HG02973 (cell line): Measurements from ENCODE around the gene ALOX5AP.

Experiments used
- ATAC-seq: cut with Tn5 transposase; IDR thresholded peaks from one replicate; pipeline ENCODE4 v1.9.1; 2021; ENCODE audit warnings: moderate library complexity; ENCODE audit not compliant: unreplicated experiment

The ALOX5AP gene

GRCh38 chr13:30714629-30715371 lies 20.5 kb upstream of the ALOX5AP start:
- ATAC-seq = no peak

GRCh38 chr13:30715372-30715756 lies 20.0 kb upstream of the ALOX5AP start:
- no peak for ATAC-seq

GRCh38 chr13:30715837-30716236 lies 19.5 kb upstream of the ALOX5AP start:
- no peak for ATAC-seq

- ATAC-seq = no peak
These were observed 16.4 kb upstream of the ALOX5AP start for GRCh38 chr13:30718661-30719524.

GRCh38 chr13:30719525-30719914 lies 15.8 kb upstream of the ALOX5AP start:
- no peak for ATAC-seq

- peak; percentile 58 for ATAC-seq
These were observed 15.0 kb upstream of the ALOX5AP start for GRCh38 chr13:30720172-30720869.

- no peak for ATAC-seq
These were observed 13.4 kb upstream of the ALOX5AP start for GRCh38 chr13:30721936-30722335.

- ATAC-seq = no peak
These were observed 13.0 kb upstream of the ALOX5AP start for GRCh38 chr13:30722361-30722760.

- ATAC-seq = no peak
These were observed 10.6 kb upstream of the ALOX5AP start for GRCh38 chr13:30724778-30725177.

- ATAC-seq = no peak
These were observed 9.8 kb upstream of the ALOX5AP start for GRCh38 chr13:30725326-30726085.

GRCh38 chr13:30726192-30726591 lies 9.2 kb upstream of the ALOX5AP start:
- no peak for ATAC-seq

GRCh38 chr13:30727491-30728355 lies 7.6 kb upstream of the ALOX5AP start:
- ATAC-seq = no peak

GRCh38 chr13:30729801-30730200 lies 5.5 kb upstream of the ALOX5AP start:
- no peak for ATAC-seq

- no peak for ATAC-seq
These were observed 4.8 kb upstream of the ALOX5AP start for GRCh38 chr13:30730526-30730925.

GRCh38 chr13:30731361-30732045 lies 3.8 kb upstream of the ALOX5AP start:
- ATAC-seq = no peak

GRCh38 chr13:30732046-30732390 lies 3.3 kb upstream of the ALOX5AP start:
- ATAC-seq = no peak

- no peak for ATAC-seq
These were observed 904 bp upstream of the ALOX5AP start for GRCh38 chr13:30734439-30734838.

GRCh38 chr13:30735872-30736175 lies 481 bp downstream of the ALOX5AP start:
- no peak for ATAC-seq

GRCh38 chr13:30736461-30737320 lies 1.3 kb downstream of the ALOX5AP start:
- ATAC-seq = no peak
